ENCODE results near the gene PRAMEF27. TPM values are rescaled to one million over a fixed set of nuclear protein-coding genes. Genes with fewer than 3 reads are reported as not detected.
"Not testable (repeated sequence)": the region's sequence is repeated elsewhere in the genome, so short reads cannot be mapped to it uniquely, and the experiment has no call there.

Gene PRAMEF27
- not detected for total RNA-seq
- long read RNA-seq, result 0 reads

DNA sequence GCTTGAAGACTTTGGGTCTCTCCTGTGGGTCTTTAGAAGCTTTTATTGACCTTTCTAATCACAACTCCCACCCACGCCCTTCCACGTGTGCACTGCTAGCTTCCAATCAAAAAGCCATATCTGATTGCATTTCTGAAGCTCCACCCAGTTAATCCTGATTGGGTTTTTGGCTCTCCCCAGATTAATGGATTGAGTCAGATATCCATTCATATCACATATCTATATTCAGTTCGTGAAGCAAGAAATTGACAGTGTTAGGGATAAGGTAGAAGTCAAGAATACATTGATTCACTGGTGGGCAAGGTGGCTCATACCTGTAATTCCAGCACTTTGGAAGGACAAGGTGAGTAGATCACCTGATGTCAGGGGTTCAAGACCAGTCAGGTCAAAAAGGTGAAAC lies at the start of gene PRAMEF27:
Gene PRAMEF27 (minus strand): TSS at position 101 of the 400 bp plus-strand sequence. CDS start 2,916 bp downstream, outside the sequence.
- intact Hi-C loops (cut with DNase I); DNase-seq (ENCODE audit: low spot score): not testable (repeated sequence)

DNA sequence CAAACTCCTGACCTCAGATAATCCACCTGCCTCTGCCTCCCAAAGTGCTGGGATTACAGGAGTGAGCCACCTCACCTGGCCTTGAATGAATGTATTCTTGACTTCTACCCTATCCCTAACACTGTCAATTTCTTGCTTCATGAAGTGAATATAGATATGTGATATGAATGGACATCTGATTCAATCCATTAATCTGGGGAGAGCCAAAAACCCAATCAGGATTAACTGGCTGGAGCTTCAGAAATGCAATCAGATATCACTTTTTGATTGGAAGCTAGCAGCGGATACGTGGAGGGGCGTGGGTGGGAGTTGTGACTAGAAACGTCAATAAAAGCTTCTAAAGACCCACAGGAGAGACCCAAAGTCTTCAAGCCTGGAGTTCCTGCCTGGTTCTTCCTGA lies 14.1 kb upstream of the PRAMEF27 start, which contains the start of gene PRAMEF25:
Gene PRAMEF25 (plus strand): TSS at position 301 of the 400 bp plus-strand sequence. CDS start 2,920 bp downstream, outside the sequence.
- intact Hi-C loops (cut with DNase I); DNase-seq (ENCODE audit: low spot score): not testable (repeated sequence)

DNA sequence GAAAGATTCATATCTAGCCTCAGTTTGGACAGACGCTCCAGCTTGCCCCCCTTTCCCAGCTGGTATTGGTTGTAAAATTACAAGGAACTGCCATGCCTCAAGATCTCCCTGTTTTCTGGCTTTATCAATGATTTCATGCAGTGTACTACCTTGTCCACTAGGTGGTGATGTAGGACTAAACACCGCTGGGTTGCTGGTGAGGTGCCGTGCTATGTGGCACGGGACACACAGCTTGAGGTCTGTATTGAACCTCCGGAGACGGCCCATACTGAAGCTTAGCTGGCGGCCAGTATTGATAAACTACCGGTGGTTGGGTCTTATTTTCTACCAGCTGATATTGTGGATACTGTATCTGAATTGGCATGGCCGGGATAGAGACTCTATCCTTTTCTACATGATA lies 36.5 kb downstream of the PRAMEF27 start:
- intact Hi-C loops (cut with DNase I); DNase-seq (ENCODE audit: low spot score): not testable (repeated sequence)

DNA sequence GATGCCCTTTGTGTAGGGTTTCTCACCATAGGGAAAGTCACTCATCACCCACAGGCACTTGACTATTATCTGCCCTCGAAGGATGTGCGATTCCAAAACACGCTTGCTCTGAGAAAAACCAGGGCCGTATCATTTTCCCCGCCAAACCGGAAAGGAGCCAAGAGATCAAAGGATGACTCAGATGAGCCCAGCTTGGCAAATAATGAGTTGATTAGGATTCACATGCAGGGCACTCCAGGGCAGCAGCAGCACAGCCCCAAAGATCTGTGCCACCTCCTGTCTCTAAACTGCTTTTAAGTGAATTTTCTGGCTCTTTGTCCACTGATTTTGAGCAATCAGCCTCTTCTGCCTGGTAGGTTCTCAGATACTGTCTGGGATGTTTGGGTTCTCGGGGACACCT lies 44.4 kb downstream of the PRAMEF27 start:
- DNase-seq (ENCODE audit: low spot score); intact Hi-C loops (cut with DNase I): not testable (repeated sequence)

DNA sequence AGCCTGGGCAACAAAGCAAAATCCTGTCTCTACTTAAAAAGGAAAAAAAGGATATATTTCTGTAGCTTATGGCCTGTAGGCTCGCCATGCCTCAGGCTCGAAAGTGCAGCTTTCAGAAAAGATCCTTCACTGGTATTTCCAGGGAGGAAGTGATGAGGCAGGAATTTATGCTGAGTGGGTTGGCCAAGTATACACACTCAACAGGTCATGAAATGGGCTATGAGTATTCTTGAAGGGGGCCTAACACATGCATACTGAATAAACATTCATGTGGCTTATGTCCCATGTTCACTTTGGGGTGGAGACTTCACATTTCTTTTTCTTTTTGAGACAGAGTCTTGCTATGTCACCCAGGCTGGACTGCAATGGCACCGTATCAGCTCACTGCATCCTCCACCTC lies 47.0 kb downstream of the PRAMEF27 start:
- DNase-seq (ENCODE audit: low spot score); intact Hi-C loops (cut with DNase I): not testable (repeated sequence)

DNA sequence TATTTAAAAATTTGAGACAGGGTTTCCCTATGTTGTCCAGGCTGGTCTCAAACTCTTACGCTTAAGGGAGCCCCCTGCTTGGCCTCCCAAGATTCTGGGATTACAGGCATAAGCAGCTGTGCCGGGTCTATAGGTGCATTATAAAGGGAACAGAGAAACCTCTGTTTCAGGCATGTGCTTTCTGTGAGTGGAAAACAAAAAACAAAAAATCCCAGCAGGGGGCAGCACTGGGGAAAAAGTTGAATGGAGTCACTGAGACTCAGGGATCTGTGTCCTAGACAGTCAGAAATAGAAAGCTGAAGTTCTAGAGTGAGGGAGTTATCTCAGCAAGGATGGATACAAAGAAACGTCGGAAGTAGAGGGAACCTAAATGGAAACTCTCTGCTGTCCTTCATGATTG lies 50.6 kb downstream of the PRAMEF27 start:
- intact Hi-C loops (cut with DNase I); DNase-seq (ENCODE audit: low spot score): not testable (repeated sequence)

Other genes starting within 250 kb of the PRAMEF27 start
- not detected for gene PRAMEF11, start 225.2 kb downstream of the PRAMEF27 start, total RNA-seq
- gene HNRNPCL1, start 207.9 kb downstream of the PRAMEF27 start, total RNA-seq, result not detected
- gene PRAMEF2, start 199.5 kb downstream of the PRAMEF27 start, total RNA-seq, result not detected
- not detected for gene PRAMEF4, start 170.4 kb downstream of the PRAMEF27 start, total RNA-seq
- gene PRAMEF10, start 158.3 kb downstream of the PRAMEF27 start, total RNA-seq, result not detected
- not detected for gene PRAMEF7, start 140.0 kb downstream of the PRAMEF27 start, total RNA-seq
- not detected for gene PRAMEF6, start 109.0 kb downstream of the PRAMEF27 start, total RNA-seq
- gene HNRNPCL3, start 4.2 kb upstream of the PRAMEF27 start, total RNA-seq, result not detected
- gene PRAMEF25, start 14.2 kb upstream of the PRAMEF27 start, total RNA-seq, result not detected
- not detected for gene HNRNPCL2, start 60.3 kb upstream of the PRAMEF27 start, total RNA-seq
- not detected for gene PRAMEF26, start 99.4 kb upstream of the PRAMEF27 start, total RNA-seq
- not detected for gene HNRNPCL4, start 109.1 kb upstream of the PRAMEF27 start, total RNA-seq
- not detected for gene PRAMEF9, start 115.3 kb upstream of the PRAMEF27 start, total RNA-seq
- gene PRAMEF13, start 144.8 kb upstream of the PRAMEF27 start, total RNA-seq, result not detected
- not detected for gene PRAMEF18, start 169.6 kb upstream of the PRAMEF27 start, total RNA-seq
- gene PRAMEF5, start 197.6 kb upstream of the PRAMEF27 start, total RNA-seq, result not detected
- not detected for gene PRAMEF8, start 228.6 kb upstream of the PRAMEF27 start, total RNA-seq
- not detected for gene PRAMEF33, start 247.0 kb upstream of the PRAMEF27 start, total RNA-seq

All from cardiac septum (tissue), 1 donor.